HG03342 (cell line): Measurements from ENCODE around the gene ADARB2.

Source experiments
- ATAC-seq: cut with Tn5 transposase; IDR thresholded peaks from one replicate; pipeline ENCODE4 v1.9.1; 2021; ENCODE audit warnings: mild to moderate bottlenecking, moderate library complexity; ENCODE audit not compliant: unreplicated experiment

Gene ADARB2

GRCh38 chr10:1687190-1687589 lies 50.1 kb downstream of the ADARB2 start:
- ATAC-seq: no peak

- ATAC-seq: no peak
Observed at GRCh38 chr10:1686491-1686749, 50.9 kb downstream of the ADARB2 start.

- ATAC-seq: no peak
Observed at GRCh38 chr10:1685699-1686490, 51.4 kb downstream of the ADARB2 start.

- ATAC-seq: no peak
Observed at GRCh38 chr10:1684991-1685390, 52.3 kb downstream of the ADARB2 start.

- no peak for ATAC-seq
Observed at GRCh38 chr10:1683649-1684048, 53.7 kb downstream of the ADARB2 start.

GRCh38 chr10:1679821-1680650 lies 57.3 kb downstream of the ADARB2 start:
- ATAC-seq: no peak

GRCh38 chr10:1678084-1678483 lies 59.2 kb downstream of the ADARB2 start:
- no peak for ATAC-seq

- ATAC-seq: no peak
Observed at GRCh38 chr10:1677307-1677939, 59.9 kb downstream of the ADARB2 start.

- ATAC-seq: no peak
Observed at GRCh38 chr10:1674501-1674900, 62.8 kb downstream of the ADARB2 start.

GRCh38 chr10:1673568-1674345 lies 63.6 kb downstream of the ADARB2 start:
- ATAC-seq: no peak

GRCh38 chr10:1672001-1672781 lies 65.1 kb downstream of the ADARB2 start:
- ATAC-seq: no peak

- ATAC-seq: no peak
Observed at GRCh38 chr10:1671366-1672000, 65.8 kb downstream of the ADARB2 start.

GRCh38 chr10:1670541-1671365 lies 66.6 kb downstream of the ADARB2 start:
- no peak for ATAC-seq

GRCh38 chr10:1669433-1669832 lies 67.9 kb downstream of the ADARB2 start:
- ATAC-seq: no peak

- no peak for ATAC-seq
Observed at GRCh38 chr10:1668399-1668798, 68.9 kb downstream of the ADARB2 start.

GRCh38 chr10:1667392-1667791 lies 69.9 kb downstream of the ADARB2 start:
- no peak for ATAC-seq

GRCh38 chr10:1666147-1666546 lies 71.2 kb downstream of the ADARB2 start:
- ATAC-seq: no peak

GRCh38 chr10:1665681-1666080 lies 71.6 kb downstream of the ADARB2 start:
- ATAC-seq: no peak

GRCh38 chr10:1665021-1665661 lies 72.2 kb downstream of the ADARB2 start:
- no peak for ATAC-seq
